Rectal smooth muscle tissue (tissue), 1 donor: Measurements from ENCODE around the gene CCT3.
"Not testable (repeated sequence)": the region's sequence is repeated elsewhere in the genome, so short reads cannot be mapped to it uniquely, and the experiment has no call there.

Experiments used
- H3K27ac ChIP-seq: one replicate; pipeline ENCODE4 v1.7.0; 2013; ENCODE audit warnings: low read depth, low read length, inconsistent platforms
- H3K27me3 ChIP-seq: one replicate; pipeline ENCODE4 v1.7.0; 2013; ENCODE audit warnings: low read length; ENCODE audit not compliant: control insufficient read depth, insufficient read depth
- H3K36me3 ChIP-seq: one replicate; pipeline ENCODE4 v1.7.0; 2013; ENCODE audit warnings: low read length; ENCODE audit not compliant: control insufficient read depth, insufficient read depth
- H3K4me1 ChIP-seq: one replicate; pipeline ENCODE4 v1.7.0; 2013; ENCODE audit warnings: low read length; ENCODE audit not compliant: control insufficient read depth, insufficient read depth
- H3K4me3 ChIP-seq: one replicate; pipeline ENCODE4 v1.7.0; 2013; ENCODE audit warnings: low read length
- H3K9ac ChIP-seq: one replicate; pipeline ENCODE4 v1.7.0; 2013; ENCODE audit warnings: low read length

The CCT3 gene

GRCh38 chr1:156365754-156366153 is 27.7 kb upstream of the CCT3 start:
- H3K9ac ChIP-seq: no peak overlapping the region
- peaks cover 19% of the 10 kb centered on the region for H3K27me3 ChIP-seq
- no peaks in the 10 kb centered on the region for H3K36me3 ChIP-seq
- H3K27ac ChIP-seq: no peak overlapping the region
- H3K4me3 ChIP-seq: no peak overlapping the region
- H3K4me1 ChIP-seq: no peaks in the 10 kb centered on the region

- Histone ChIP-seq H3K27me3 (peaks cover 14% of the 10 kb centered on the region), H3K9ac (no peak overlapping the region), H3K27ac (no peak overlapping the region), H3K4me3 (no peak overlapping the region), H3K36me3 (no peaks in the 10 kb centered on the region), H3K4me1 (no peaks in the 10 kb centered on the region)
These were observed 22.4 kb upstream of the CCT3 start for GRCh38 chr1:156360534-156360933.

DNA sequence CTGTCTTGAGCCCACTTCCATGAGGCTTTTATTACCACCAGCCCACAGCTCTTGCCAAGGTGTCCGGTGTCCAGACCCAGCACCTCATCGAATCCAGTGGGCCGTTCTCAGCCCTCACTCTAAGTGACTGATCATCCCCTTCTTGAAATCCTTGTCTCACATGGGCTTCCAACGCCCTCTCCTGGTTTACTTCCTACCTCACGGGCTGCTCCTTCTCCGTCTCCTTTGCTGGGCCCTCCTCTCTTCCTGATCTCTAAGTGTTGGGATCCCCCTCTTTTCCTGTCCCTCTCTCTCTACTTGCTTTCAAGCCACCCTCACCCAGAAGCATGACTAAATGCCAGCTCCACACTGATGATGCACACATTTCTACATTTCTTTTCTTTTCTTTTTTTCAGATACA is 21.9 kb upstream of the CCT3 start:
- Histone ChIP-seq H3K4me3 (no peak overlapping the region), H3K27ac (no peak overlapping the region), H3K27me3 (peaks cover 14% of the 10 kb centered on the region), H3K4me1 (no peaks in the 10 kb centered on the region), H3K36me3 (no peaks in the 10 kb centered on the region), H3K9ac (no peak overlapping the region)

GRCh38 chr1:156359249-156359648 is 21.2 kb upstream of the CCT3 start:
- Histone ChIP-seq H3K27me3 (peaks cover 14% of the 10 kb centered on the region), H3K9ac (no peak overlapping the region), H3K4me3 (no peak overlapping the region), H3K4me1 (no peaks in the 10 kb centered on the region), H3K36me3 (no peaks in the 10 kb centered on the region), H3K27ac (no peak overlapping the region)

GRCh38 chr1:156358641-156359040 is 20.5 kb upstream of the CCT3 start:
- Histone ChIP-seq H3K9ac (no peak overlapping the region), H3K27me3 (peaks cover 14% of the 10 kb centered on the region), H3K4me3 (no peak overlapping the region), H3K4me1 (no peaks in the 10 kb centered on the region), H3K36me3 (no peaks in the 10 kb centered on the region), H3K27ac (no peak overlapping the region)

DNA sequence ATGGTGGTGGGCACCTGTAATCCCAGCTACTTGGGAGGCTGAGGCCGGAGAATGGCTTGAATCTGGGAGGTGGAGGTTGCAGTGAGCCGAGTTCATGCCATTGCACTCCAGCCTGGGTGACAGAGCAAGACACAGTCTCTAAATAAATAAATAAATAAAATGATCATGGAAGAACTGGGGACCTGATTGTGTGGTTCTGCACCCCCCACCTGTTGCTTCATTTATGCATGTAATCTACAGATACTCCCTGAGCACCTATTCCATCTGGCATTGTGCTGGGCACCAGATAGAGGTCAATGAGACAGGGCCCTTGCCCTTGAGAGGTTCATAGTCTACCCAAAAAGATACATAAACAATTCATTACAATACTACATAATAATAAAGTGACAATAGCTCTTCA is 19.9 kb upstream of the CCT3 start:
- no peak overlapping the region for H3K9ac ChIP-seq
- H3K27me3 ChIP-seq: peaks cover 14% of the 10 kb centered on the region
- no peak overlapping the region for H3K27ac ChIP-seq
- no peaks in the 10 kb centered on the region for H3K36me3 ChIP-seq
- no peak overlapping the region for H3K4me3 ChIP-seq
- no peaks in the 10 kb centered on the region for H3K4me1 ChIP-seq

DNA sequence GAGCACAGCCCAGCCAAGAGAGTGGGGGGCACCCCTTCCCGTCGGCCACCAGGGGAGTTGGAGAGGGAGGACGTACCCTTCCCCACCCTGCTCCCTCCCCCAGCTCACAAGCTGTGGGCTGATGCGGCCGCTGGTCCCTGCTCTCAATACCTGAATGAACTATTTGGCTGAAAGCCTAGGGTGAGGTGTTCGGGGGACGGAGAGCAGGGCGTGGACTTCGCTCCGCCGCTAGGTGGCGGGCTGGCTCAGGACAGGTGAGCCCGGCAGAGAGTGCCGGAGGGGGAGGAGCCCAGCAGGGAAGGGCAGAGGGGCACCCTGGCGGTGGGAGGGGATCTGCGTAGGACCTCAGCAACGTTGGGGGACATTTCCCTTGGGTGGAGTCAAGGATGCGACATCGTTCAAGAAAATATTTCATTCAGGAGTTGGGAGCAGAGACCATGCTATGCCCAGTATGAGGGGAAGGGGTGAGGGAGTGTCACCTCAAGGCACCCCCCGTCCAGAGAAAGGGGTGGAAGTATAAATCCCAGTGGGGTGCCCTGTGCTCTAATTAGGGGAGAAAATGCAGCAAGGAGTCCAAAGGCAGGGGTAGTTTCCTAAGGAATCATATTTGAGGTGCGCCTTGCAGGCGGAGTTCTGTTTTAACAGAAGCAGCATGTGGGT is 18.9 kb upstream of the CCT3 start:
- Histone ChIP-seq H3K4me3 (no peak overlapping the region), H3K27ac (no peak overlapping the region), H3K4me1 (no peaks in the 10 kb centered on the region), H3K27me3 (peaks cover 14% of the 10 kb centered on the region), H3K36me3 (no peaks in the 10 kb centered on the region), H3K9ac (no peak overlapping the region)

- no peaks in the 10 kb centered on the region for H3K36me3 ChIP-seq
- no peak overlapping the region for H3K27ac ChIP-seq
- no peak overlapping the region for H3K9ac ChIP-seq
- no peak overlapping the region for H3K4me3 ChIP-seq
- H3K4me1 ChIP-seq: no peaks in the 10 kb centered on the region
- H3K27me3 ChIP-seq: peaks cover 14% of the 10 kb centered on the region
These were observed 18.3 kb upstream of the CCT3 start for GRCh38 chr1:156356262-156356874.

GRCh38 chr1:156352481-156352880 is 14.4 kb upstream of the CCT3 start:
- H3K9ac ChIP-seq, H3K36me3 ChIP-seq, H3K27me3 ChIP-seq, H3K4me3 ChIP-seq, H3K27ac ChIP-seq, H3K4me1 ChIP-seq: not testable (repeated sequence)

GRCh38 chr1:156347331-156347730 is 9.2 kb upstream of the CCT3 start:
- H3K27me3 ChIP-seq: no peaks in the 10 kb centered on the region
- H3K4me3 ChIP-seq: no peak overlapping the region
- no peaks in the 10 kb centered on the region for H3K4me1 ChIP-seq
- no peak overlapping the region for H3K9ac ChIP-seq
- no peaks in the 10 kb centered on the region for H3K36me3 ChIP-seq
- no peak overlapping the region for H3K27ac ChIP-seq

DNA sequence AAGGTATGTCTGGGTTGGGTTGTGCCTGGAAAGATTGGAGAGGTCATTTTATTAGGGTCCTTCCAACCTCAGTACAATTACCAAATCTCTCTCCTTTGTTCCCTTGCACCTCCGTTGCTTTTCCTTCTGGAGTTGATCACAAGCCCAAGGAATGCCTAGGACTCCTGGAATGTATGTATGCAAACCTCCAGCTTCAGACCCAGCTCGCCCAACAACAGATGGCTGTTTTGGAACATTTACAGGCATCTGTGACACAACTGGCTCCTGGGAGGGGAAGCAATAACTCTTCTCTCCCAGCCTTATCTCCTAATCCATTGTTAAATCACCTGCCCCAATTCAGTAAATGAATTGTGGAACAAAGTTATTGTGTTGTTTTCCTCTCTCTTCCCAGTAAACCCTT is 8.5 kb upstream of the CCT3 start:
- no peak overlapping the region for H3K9ac ChIP-seq
- no peaks in the 10 kb centered on the region for H3K36me3 ChIP-seq
- H3K27me3 ChIP-seq: no peaks in the 10 kb centered on the region
- H3K4me1 ChIP-seq: no peaks in the 10 kb centered on the region
- no peak overlapping the region for H3K4me3 ChIP-seq
- no peak overlapping the region for H3K27ac ChIP-seq

DNA sequence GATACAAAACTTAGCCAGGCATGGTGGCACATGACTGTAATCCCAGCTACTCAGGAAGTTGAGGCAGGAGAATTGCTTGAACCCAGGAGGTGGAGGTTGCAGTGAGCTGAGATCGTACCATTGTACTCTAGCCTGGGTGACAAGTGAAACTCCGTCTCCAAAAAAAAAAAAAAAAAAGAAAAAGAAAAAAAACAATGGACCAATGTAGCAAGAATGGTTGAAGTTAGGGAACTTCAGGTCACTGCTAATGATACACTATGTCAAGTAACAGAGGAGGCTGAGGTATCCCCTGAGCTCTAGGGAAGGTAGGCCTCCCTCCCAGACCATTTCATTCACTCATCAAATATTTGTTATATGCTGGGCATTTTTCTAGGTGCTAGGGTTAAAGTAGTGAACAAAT is 7.9 kb upstream of the CCT3 start:
- H3K4me3 ChIP-seq, H3K9ac ChIP-seq, H3K36me3 ChIP-seq, H3K27me3 ChIP-seq, H3K4me1 ChIP-seq, H3K27ac ChIP-seq: not testable (repeated sequence)

GRCh38 chr1:156344409-156344808 is 6.3 kb upstream of the CCT3 start:
- H3K27ac ChIP-seq: no peak overlapping the region
- no peak overlapping the region for H3K4me3 ChIP-seq
- no peaks in the 10 kb centered on the region for H3K36me3 ChIP-seq
- no peaks in the 10 kb centered on the region for H3K4me1 ChIP-seq
- H3K9ac ChIP-seq: no peak overlapping the region
- no peaks in the 10 kb centered on the region for H3K27me3 ChIP-seq
